WERI-Rb-1 (cell line): ENCODE results near the gene TCF7L1.

Experiments
- DNase-seq: peaks from one replicate; pipeline ENCODE4 v3.0.0-alpha.2; 2020
- H3K27ac ChIP-seq: fragments of 250-450 bp; sonication (Bioruptor Pico); 2 replicates; pipeline ENCODE4 v1.5.1; 2020; ENCODE audit warnings: mild to moderate bottlenecking, moderate library complexity
- H3K27me3 ChIP-seq: fragments of 250-450 bp; sonication (Bioruptor Pico); 2 replicates; pipeline ENCODE4 v1.5.1; 2021; ENCODE audit warnings: mild to moderate bottlenecking, low read depth, moderate library complexity; ENCODE audit not compliant: insufficient read depth, severe bottlenecking
- H3K36me3 ChIP-seq: fragments of 250-450 bp; sonication (Bioruptor Pico); 2 replicates; pipeline ENCODE4 v1.5.1; 2020; ENCODE audit warnings: mild to moderate bottlenecking, moderate library complexity
- H3K4me3 ChIP-seq: 2 replicates; pipeline ENCODE4 v1.5.1; 2011; ENCODE audit warnings: low read depth, mild to moderate bottlenecking, control low read depth, low read length
- H3K9me3 ChIP-seq: fragments of 250-450 bp; sonication (Bioruptor Pico); 2 replicates; pipeline ENCODE4 v1.5.1; 2021; ENCODE audit warnings: mild to moderate bottlenecking, moderate library complexity; ENCODE audit not compliant: severe bottlenecking
- TF ChIP-seq, protein P1 (sequence below): IDR thresholded peaks from 2 replicates; pipeline ENCODE4 v1.5.1; 2011; ENCODE audit warnings: low read depth, mild to moderate bottlenecking, control low read depth, inconsistent platforms, low read length

Gene TCF7L1

DNA sequence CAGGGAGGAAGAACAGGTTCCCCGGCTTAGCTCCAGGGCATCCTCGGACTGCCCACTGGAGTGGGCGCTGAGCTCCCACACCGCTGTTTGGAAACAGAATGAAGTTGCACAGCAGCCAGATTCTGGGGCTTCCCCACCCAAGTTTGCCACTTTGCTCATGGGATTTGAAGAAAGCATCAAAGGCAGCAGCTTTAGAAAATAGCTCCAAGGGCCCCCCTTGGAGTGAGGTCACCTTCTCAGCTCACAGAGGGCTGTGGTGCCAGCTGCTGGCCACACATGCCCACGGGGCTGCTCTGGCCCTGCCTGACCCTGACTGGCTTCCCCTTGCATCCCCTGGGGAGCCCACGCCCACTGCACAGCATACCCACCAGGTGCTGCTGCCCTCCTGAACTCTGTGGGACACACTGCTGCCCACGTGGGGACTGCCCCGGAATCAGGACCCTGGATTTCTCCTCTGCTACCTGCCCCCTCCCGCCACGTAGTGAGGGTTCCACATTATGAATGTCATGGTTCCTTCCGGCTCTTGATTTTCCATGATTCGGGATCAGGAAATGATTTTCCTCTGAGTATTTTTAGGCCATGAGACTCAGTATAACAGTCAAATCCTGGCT, 124.3 kb downstream of the TCF7L1 start:
- Histone ChIP-seq H3K36me3 (no peaks in the 10 kb centered on the region), H3K4me3 (no peak overlapping the region), H3K27me3 (no peaks in the 10 kb centered on the region), H3K9me3 (no peaks in the 10 kb centered on the region), H3K27ac (peak overlapping the region; percentile 86)
- TF ChIP-seq, protein P1, sequence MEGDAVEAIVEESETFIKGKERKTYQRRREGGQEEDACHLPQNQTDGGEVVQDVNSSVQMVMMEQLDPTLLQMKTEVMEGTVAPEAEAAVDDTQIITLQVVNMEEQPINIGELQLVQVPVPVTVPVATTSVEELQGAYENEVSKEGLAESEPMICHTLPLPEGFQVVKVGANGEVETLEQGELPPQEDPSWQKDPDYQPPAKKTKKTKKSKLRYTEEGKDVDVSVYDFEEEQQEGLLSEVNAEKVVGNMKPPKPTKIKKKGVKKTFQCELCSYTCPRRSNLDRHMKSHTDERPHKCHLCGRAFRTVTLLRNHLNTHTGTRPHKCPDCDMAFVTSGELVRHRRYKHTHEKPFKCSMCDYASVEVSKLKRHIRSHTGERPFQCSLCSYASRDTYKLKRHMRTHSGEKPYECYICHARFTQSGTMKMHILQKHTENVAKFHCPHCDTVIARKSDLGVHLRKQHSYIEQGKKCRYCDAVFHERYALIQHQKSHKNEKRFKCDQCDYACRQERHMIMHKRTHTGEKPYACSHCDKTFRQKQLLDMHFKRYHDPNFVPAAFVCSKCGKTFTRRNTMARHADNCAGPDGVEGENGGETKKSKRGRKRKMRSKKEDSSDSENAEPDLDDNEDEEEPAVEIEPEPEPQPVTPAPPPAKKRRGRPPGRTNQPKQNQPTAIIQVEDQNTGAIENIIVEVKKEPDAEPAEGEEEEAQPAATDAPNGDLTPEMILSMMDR = no peak
- DNase-seq = no peak

DNA sequence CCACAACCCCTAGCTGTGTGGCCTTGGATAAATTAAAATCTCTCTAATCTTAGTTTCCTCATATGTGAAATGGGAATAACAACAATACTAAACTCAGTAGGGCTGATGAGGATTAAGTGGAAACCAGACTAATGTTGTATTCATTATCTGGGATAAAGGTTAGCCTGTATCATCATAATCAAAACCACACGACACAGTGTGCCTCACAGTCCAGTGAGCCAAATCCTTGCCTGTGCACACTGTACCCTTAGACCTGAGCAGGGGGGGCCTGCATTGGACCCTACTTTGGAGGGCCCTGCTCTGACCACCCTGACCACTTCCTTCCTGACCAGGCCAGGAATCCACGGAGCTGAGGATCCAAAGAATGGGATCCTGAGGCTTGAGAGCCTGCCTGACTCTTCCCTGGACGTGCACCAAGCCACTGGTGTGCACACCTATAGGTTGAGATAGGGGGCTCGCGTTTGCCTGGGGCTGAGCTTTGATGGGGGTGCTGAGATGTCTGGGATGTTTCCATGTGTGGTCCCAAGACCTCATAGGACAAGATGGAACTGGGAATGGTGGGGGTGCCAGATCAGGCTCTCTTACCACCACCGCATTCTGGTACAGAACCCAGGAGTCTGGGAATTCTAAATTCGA, 124.9 kb downstream of the TCF7L1 start:
- peak overlapping the region; percentile 86 for H3K27ac ChIP-seq
- H3K36me3 ChIP-seq = no peaks in the 10 kb centered on the region
- no peak overlapping the region for H3K4me3 ChIP-seq

DNA sequence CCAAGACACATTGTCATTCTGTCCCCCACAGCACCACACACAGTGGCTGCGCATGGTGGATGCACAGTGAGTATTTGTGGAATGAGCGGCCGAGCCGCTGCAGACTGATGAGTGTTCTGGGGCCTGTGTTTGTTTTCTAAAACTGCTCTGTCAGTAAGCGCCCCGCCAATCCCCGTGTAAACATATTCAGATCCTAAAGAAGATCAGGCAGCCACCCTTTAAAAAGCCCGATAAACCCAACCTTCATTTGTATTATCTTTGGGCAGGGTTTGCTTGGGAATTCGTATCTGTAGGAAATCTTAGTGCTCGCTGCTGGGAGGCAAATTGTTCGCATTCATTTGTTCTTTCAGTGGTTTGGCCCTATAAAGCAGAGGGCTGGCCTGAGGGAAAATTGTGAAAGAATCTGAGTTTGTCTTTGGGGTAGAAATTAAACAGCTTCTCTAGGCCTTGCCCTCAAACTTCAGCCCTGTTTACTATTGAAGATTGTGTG, 126.0 kb downstream of the TCF7L1 start:
- Histone ChIP-seq H3K9me3 (no peaks in the 10 kb centered on the region), H3K27me3 (no peaks in the 10 kb centered on the region), H3K36me3 (no peaks in the 10 kb centered on the region), H3K27ac (no peak overlapping the region), H3K4me3 (no peak overlapping the region)
- TF ChIP-seq, protein P1 = no peak
- DNase-seq = no peak

More for the DNA sequence above, 124.9 kb downstream of the TCF7L1 start:
- no peak for DNase-seq
- Histone ChIP-seq H3K27me3 (no peaks in the 10 kb centered on the region), H3K9me3 (no peaks in the 10 kb centered on the region)
- TF ChIP-seq, protein P1 = no peak

DNA sequence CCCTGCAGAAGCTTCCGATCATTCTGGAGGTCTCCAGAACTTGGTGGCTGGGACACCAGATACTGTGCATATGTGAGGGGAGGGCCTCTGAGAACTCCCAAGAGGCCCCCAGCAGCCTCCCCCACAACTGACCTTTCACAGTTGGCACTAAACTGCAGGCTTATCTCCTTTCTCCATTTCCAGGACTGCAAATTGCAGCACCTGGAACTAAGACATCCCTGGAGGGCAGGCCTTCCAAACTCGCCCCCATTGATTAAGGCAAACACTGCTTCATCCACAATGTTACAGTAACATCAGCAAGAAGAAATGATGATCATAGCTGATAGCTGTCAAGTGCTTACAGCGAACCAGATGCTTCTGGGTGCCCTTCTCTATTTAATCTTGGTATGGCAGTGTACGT, 126.7 kb downstream of the TCF7L1 start:
- no peak for DNase-seq
- Histone ChIP-seq H3K27ac (no peak overlapping the region), H3K27me3 (no peaks in the 10 kb centered on the region), H3K36me3 (no peaks in the 10 kb centered on the region), H3K4me3 (no peak overlapping the region), H3K9me3 (no peaks in the 10 kb centered on the region)
- TF ChIP-seq, protein P1 = no peak

DNA sequence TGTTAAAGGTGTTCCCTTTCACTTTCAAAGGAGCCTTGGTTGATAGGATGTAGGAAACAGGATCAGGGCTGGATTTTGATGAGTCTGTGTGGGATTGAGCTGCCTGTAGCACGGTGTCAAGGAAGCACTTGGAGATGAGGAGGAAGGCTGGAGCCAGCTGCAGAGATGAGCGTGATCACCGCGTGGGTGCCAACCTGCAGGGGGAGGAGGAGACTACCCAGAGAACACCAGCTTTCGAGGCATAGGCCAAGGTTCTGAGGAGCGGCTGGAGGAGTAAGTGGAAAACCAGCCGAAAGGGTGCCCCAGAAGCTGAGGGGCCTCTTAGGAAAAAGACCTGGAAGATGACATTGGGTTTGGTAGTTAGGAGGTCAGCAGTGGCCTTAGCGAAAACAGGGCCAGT, 130.4 kb downstream of the TCF7L1 start:
- Histone ChIP-seq H3K27me3 (no peaks in the 10 kb centered on the region), H3K27ac (no peak overlapping the region)
- no peak for DNase-seq

More for the DNA sequence above, 130.4 kb downstream of the TCF7L1 start:
- Histone ChIP-seq H3K36me3 (no peaks in the 10 kb centered on the region), H3K4me3 (no peak overlapping the region), H3K9me3 (no peaks in the 10 kb centered on the region)
- TF ChIP-seq, protein P1 = no peak
